ENCODE results near the gene CCBE1. TPM values are rescaled to one million over a fixed set of nuclear protein-coding genes. Genes with fewer than 3 reads are reported as not detected.
"Not testable (repeated sequence)": the region's sequence is repeated elsewhere in the genome, so short reads cannot be mapped to it uniquely, and the experiment has no call there.

CCBE1 gene
- 3.6 TPM for total RNA-seq
- long read RNA-seq, full-length matches to known transcripts: 3 of 3 reads
- long read RNA-seq, partial matches to known transcripts: 0 of 3 reads
- long read RNA-seq, other reads (novel, unspliced or antisense): 0 of 3 reads

DNA sequence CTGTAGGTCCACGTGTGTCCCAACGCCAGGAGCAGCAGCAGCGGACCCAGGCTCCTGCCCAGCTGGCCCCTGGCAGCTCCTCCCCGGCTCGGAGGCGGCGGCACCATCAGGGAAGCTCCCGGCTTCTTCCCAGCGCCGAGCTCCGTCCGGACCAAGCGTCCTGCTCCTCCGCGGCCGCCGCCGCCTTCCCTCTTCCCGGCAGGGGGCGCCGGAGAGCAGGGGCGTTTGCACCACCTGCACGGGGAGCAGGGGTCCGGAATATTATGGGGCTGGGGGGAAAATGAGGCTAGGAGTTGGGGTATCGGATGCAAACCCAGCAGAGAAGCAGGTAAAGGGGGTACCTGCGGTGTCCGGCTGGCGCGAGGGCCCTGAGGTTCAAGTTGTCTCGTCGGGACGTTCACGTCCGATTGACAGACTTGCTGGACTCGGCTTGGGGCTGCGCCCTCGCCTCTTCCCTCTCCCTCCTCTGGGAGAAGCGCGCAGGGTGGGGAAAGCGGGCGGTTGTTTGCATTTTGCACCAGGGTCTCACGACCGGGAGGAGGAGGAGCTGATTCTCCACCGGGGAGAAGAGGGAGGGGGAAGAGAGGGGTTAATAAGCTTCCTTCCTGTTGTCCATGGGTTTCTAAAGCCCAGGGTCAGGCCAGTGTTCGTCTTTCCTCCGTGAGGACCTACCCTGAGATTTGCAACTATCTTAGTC lies at the start of gene CCBE1:
Gene CCBE1 (minus strand): TSS at position 188 of the 697 bp plus-strand sequence.
- peak; percentile 77 for DNase-seq (ENCODE audit: missing footprints)
- intact Hi-C loops (cut with DNase I): loop anchor here (5.0 to 10.0 kb wide), 3 partner anchors 125 to 240 kb away; no protein-coding TSS in a partner anchor
- peak; percentile 87 for ATAC-seq

DNA sequence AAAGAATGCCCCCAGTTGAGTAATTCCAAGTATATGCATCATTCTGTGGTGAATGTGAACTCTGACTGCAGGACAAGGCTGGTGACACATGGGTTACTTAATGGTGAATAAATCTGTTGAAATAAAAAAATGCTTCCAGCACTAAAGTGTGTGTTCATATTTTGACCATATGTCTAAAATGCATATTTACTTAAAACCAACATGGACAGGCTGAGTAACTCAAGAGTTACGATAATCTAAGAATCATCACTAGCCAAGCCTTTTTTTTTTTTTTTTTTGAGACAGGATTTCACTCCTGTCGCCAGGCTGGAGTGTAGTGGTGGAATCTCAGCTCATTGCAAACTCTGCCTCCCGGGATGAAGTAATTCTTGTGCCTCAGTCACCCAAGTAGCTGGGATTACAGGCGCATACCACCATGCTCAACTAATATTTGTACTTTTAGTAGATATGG lies 47.1 kb upstream of the CCBE1 start:
- ATAC-seq: no peak
- DNase-seq (ENCODE audit: missing footprints): no peak
- intact Hi-C loops (cut with DNase I): loop anchor here (5.0 kb wide), 1 partner anchor 277 kb away; no protein-coding TSS in a partner anchor

DNA sequence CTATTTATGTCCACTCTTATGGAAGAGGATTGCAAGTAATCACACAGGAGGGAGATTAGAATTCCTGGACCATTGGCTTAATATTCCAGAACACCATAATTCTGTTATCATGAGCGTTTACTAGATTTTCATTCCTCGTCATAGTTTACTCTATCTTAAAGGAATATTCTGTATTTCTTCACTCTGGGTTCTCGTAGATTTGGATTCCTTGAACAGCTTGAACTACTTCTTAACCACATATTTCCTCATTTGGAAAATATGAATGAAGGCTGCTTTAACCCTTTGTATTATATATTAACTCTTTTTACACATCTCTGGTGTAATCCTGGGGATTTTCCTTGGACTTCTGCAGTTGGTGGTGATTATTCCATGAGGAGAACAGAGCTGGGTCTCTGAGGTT lies 46.3 kb upstream of the CCBE1 start:
- no peak for DNase-seq (ENCODE audit: missing footprints)

DNA sequence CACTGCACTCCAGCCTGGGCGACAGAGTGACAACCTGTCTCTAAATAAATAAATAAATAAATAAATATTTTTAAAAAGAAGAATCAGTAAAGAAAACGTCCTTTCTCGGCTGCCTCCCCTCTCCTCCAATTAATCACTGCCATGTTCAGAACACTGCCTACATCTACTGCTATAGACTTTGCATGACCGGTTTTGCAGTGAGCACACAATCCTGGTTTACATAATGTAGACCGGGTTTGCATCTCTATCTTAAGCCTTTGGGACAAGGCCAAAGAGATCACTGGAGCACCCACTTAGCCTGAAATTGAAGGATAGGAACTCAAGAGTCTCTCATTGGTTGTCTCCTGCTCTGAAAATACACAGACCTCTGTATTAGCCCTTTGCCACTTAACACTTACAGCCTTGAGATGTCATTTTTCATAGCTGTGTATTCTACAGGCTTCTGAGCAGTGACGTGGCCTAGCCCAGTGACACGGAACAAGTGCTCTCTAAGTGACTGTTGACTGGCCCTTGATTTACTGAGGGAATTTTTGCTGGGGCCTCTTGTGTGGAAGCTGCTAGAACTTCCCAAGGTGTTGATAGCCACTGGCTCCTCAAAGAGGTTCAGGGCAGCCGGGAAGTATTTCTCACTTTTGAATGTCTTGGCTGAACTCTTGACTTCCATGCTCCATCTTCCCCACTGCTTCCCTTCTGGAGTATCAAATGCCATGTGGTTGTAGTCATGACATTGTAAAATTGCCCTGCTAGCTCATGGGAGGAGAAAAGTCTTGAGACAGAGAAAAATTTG lies 45.3 kb upstream of the CCBE1 start:
- ATAC-seq (peak; percentile 95), DNase-seq (ENCODE audit: missing footprints) (no peak)
- intact Hi-C loops (cut with DNase I): loop anchor here (5.0 kb wide), 1 partner anchor 275 kb away; no protein-coding TSS in a partner anchor

More for the DNA sequence above, 46.3 kb upstream of the CCBE1 start:
- no peak for ATAC-seq
- intact Hi-C loops (cut with DNase I): loop anchor here (5.0 kb wide), 1 partner anchor 276 kb away; no protein-coding TSS in a partner anchor

DNA sequence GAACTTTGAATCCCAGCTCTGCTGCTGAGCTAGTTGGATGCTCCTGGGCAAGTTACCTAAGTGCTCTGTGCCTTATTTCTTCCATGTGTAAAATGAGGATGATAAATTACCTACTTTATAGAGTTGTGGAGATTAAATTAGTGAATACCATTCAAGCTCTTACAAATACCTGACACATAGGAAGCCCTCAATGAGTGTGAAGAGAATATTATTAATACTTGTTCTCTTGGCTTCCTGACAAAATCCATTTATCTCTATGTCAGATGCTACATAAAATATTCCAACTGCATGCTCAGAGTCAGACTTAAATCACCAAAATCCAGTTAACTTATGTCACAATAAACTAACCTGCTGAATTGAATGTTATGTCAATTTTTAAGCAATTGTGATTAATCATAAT lies 42.9 kb upstream of the CCBE1 start:
- ATAC-seq (no peak), DNase-seq (ENCODE audit: missing footprints) (no peak)
- intact Hi-C loops (cut with DNase I): loop anchor here (5.0 kb wide), 1 partner anchor 273 kb away; no protein-coding TSS in a partner anchor

DNA sequence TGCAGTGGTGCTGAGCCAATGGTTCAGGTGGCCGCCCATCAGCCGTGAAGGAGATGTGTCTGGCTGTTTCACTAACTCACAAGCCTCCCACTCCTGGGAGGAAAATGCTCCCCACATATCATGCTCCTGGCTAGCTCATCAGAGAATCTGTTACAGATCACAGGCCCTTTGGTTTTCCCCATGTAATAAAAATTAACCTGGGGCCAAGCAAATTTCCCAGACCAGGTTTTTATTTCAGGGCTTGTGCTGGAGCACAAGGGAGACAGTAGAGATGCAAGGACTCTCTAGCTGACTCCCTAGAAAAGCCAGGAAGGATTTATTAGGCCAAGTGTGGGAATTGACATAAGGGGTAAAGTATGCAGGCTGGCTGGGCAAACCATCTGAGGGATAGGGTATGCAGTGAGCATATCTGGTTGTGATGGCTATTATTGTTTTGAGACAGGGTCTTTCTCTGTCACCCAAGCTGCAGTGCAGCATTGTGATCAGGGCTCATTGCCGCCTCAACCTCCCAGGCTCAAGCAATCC lies 40.6 kb upstream of the CCBE1 start:
- intact Hi-C loops (cut with DNase I): no loop called here
- no peak for DNase-seq (ENCODE audit: missing footprints)
- no peak for ATAC-seq

DNA sequence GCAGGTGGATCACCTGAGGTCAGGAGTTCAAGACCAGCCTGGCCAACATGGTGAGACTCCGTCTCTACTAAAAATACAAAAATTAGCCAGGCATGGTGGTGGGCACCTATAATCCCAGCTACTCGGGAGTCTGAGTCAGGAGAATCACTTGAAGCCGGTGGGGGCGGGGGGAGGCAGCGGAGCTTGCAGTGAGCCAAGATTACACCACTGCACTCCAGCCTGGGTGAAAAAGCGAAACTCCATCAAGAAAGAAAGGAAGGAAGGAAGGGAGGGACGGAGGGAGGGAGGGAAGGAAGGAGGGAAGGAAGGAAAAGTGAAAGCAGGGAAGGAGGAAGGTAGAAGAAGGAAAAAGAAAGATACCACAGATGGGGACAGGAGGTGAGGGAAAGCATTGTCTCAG lies 40.1 kb upstream of the CCBE1 start:
- DNase-seq (ENCODE audit: missing footprints); intact Hi-C loops (cut with DNase I); ATAC-seq: not testable (repeated sequence)

DNA sequence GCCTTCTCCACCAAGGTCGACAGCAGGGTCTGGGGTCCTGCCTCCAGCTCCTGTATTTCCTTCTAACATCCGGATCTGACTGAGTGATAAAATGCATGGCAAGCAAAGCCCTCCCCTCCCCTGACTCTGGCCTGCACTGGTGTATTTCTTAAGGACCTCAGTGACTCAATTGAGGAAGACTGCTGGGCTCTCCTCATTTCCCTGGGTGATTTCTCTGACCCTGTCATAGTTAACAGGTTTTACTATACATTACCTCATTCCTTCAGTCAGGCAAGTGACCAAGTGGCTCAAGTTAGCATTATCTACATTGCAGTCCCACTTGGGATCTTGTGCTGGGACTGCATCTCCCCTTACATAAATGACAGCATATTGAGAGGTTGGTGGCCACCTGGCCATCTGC lies 38.8 kb upstream of the CCBE1 start:
- ATAC-seq: no peak
- no peak for DNase-seq (ENCODE audit: missing footprints)
- intact Hi-C loops (cut with DNase I): no loop called here

DNA sequence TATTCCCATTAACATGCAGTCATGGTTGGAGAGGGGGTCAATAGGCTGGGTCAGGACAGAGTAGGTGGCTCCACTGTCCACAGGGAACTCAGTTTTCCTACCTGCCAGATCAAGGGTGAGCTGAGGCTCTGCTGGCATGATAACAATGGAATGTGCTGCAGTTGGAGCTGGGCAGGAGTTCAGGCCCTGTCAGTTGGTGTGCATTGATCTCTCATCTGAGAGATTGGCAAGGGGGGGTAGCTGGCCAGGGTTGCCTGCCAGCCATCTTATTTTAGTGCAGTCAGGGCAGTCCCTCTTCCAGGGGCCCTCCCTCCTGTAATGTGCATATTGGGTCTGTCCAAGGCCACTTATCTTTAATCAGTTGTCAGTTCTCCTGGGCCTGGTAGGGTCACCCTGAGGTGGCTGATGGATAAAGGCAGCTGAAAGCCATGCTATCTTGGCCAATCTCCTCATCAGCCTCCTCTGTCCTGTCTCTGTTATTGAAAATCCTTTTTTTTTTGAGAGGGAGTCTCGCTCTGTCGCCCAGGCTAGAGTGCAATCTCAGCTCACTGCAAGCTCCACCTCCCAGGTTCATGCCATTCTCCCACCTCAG lies 38.1 kb upstream of the CCBE1 start:
- DNase-seq (ENCODE audit: missing footprints): no peak
- ATAC-seq: peak; percentile 93
- intact Hi-C loops (cut with DNase I): no loop called here

DNA sequence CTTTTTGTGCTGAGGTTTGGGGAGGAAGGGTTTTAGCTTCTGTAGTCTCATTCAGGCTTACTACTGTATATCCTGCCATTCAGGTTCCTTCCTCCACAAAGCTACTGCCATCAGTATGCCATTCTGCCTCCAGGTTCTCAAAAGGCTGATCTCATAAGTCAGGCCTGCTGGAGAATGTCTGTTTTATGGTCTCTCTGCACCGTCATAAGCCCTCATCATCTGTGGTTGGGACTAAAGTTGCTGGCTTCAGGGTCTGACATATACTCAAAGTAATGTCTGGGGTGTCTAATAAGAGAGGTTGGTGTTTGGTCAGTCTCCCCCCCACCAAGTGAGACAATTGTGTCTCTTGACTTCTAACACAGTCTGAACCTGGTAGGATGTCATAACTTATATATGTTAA lies 36.2 kb upstream of the CCBE1 start:
- ATAC-seq: no peak
- intact Hi-C loops (cut with DNase I): no loop called here
- DNase-seq (ENCODE audit: missing footprints): no peak

DNA sequence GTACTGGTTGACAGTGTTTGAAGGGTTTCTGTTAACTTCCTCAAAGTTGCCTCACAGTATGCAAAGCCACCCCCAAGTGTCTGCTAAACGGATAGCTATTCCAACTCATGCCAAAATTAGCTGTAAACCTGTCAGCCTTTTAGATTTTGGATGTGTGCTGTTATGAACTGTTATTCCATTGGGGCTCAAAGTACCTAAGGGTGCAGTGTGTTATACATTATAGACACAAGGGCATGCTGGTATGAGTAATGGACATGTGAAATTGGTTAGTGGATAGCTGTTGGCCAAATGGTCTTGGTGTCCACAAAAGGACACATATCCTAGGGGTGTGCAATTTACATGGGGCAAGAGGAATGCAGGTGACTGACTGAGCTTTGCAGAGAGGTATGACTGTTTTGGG lies 33.7 kb upstream of the CCBE1 start:
- no peak for ATAC-seq
- intact Hi-C loops (cut with DNase I): no loop called here
- no peak for DNase-seq (ENCODE audit: missing footprints)

DNA sequence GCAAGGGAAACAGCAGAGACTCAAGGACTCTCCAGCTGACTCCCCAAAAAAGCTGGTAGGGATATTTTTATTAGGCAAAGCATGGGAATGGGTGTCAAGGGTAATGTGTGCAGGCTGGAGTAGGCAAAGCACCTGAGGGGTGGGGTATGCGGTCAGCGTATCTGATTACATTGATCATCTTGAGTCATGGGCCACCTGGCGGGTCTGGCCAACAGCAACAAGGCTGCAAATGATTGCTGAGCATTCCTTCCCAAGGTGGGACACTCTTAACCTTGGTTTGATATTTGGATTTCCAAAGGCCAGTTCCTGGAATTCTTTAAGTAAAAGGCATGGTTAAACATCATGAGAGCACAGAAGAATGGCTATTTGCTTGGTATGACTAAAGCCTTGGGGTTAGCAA lies 32.6 kb upstream of the CCBE1 start:
- ATAC-seq (no peak), DNase-seq (ENCODE audit: missing footprints) (no peak)
- intact Hi-C loops (cut with DNase I): no loop called here

DNA sequence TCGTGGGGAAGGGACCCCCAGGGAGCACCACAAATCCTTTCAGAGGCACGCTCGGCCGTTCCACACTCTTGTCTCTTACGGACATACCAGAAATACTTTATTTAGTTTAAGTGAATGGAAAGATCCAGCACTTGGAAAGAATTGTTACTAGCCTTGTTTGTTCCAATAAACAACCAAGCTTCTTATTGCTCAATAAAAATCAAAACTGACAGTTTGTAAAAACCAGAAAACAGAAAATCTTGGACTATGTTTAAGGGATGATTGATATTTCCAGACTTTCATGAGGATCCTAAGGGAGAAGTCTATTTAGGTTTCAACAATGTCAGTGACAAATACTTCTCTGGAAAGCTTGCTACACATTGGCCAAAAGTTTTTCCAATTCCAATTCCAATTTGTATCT lies 31.6 kb upstream of the CCBE1 start:
- DNase-seq (ENCODE audit: missing footprints) (no peak), ATAC-seq (no peak)
- intact Hi-C loops (cut with DNase I): no loop called here

DNA sequence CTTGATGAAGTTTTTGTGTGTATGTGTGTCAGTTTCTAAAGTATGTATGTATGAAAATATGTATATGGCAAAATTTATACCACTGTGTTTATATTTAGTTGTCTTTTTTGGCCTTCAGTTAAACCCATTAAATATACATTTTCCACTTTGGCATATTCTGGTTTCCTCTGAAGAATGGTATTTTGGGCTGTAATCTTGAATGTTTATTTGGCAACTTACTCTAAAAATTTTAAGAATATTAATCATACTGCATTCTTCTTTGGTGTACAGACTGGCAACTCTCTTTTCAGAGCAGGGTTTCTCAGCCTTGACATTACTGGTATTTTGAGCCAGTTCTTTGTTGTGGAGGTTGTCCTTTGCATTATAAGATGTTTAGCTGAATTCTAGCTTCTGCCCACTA lies 27.9 kb upstream of the CCBE1 start:
- no peak for DNase-seq (ENCODE audit: missing footprints)
- no peak for ATAC-seq
- intact Hi-C loops (cut with DNase I): no loop called here

DNA sequence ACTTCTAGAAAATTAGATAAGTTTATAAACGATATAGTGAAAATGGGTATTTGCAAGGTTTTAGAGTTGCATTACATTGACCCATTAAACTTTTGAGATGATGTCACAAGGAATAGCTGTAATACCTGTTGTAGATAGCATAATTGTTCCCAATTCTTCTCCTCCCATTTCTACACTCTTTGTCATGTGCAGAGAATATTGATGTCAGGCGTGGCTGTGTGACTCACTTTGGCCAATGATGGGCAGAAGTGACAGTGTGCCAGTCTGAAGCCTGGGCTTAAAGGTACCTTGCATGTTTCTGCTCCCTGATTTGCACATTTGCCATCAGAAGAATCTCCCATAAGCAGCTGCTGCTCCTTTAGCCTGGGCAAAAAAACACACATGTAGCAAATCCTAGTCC lies 26.9 kb upstream of the CCBE1 start:
- no peak for DNase-seq (ENCODE audit: missing footprints)
- no peak for ATAC-seq
- intact Hi-C loops (cut with DNase I): no loop called here

DNA sequence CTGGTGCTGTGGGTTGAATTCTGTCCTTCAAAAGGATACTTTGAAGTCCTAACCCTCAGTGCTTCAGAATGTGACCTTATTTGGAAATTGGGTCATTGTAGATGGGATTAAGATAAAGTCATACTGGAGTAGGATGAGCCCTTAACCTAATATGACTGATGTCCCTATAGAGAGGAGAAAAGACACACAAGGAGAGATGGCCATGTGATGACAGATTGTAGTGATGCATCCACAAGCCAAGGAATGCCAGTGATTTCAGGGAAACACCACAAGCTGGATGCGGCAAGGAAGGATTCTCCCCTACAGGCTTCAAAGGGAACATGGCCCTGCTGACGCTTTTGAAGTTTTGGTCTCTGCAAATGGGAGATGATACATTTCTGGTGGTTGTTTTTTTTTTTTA lies 24.7 kb upstream of the CCBE1 start:
- DNase-seq (ENCODE audit: missing footprints): no peak
- ATAC-seq: no peak
- intact Hi-C loops (cut with DNase I): no loop called here

DNA sequence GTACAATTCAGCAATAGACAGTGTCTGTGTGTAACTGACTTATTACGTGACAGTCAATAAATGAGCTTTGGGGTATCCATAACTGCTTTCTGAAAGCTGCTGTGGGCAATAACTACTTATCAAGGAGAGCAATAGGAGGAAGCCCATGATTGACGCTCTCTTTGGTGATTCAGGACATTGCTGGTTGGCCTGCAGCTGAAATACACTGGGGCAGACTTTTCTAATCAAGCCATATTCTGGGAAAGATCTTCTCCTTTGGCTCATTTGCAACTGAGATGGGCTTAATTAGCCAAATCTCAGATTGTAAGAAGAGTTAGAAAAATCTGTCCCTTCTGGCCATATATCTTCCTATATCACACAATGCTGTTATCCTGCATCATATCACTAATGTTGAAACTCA lies 24.0 kb upstream of the CCBE1 start:
- no peak for DNase-seq (ENCODE audit: missing footprints)
- ATAC-seq: no peak
- intact Hi-C loops (cut with DNase I): no loop called here

DNA sequence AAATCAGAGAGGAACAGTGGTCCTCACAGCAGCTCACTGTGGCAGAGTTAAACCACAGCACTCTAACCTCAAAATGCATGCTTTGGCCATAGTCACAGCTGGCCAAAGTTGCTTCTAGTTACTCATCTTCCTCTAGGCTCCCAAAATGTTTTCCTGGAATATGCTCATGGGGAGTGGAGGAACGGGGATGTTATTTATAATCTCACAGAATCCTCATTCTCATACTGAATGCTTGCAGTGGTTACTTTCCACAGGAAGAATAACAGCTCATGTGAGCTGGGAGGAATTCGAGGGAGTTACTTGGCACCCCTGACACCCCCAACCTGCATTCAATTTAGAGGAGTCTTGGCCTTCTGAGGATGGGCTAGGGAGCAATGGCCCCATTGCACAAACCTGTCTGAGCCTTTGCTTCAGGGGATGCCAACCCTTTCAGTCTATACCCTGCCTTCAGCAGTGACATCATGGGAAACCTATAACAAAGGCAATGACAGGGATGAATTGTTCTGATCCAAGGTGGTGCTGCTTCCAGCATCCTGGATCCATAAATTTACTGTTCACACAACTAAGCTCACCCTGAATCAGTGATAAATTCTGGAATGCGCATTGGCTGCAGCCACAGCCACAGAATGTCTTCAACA lies 22.4 kb upstream of the CCBE1 start:
- no peak for DNase-seq (ENCODE audit: missing footprints)
- ATAC-seq: no peak
- intact Hi-C loops (cut with DNase I): no loop called here
